Fibroblast of mammary gland (primary cell): ENCODE measurements around the gene PEA15.

ENCODE experiments used
- DNase-seq: peaks from one replicate; pipeline ENCODE4 v3.0.0-alpha.2; 2010; ENCODE audit warnings: low read depth
- H3K4me3 ChIP-seq: 2 replicates; pipeline ENCODE4 v1.5.1; 2011; ENCODE audit warnings: low read depth, mild to moderate bottlenecking, low read length, moderate library complexity; ENCODE audit not compliant: control insufficient read depth
- TF ChIP-seq, protein P1 (sequence below): conservative IDR thresholded peaks from 2 replicates; pipeline ENCODE4 v1.5.1; 2011; ENCODE audit warnings: low read depth, low read length, inconsistent platforms; ENCODE audit not compliant: control insufficient read depth, insufficient read depth

PEA15 gene

DNA sequence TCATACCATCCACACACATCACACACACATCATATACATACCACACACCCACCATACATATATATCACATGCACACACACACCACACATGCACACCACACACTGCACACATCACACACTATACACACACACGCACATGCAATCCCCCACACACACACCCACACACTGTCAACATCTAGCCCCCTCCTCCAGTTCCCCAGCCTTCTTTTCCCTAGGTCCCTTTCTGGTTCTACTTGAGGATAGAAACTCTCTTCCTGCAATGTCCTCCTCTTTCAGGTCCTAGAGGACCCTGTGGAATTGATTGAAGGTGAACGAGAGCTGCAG is 10.5 kb upstream of the PEA15 start:
- DNase-seq = no peak
- H3K4me3 ChIP-seq = no peak overlapping the region
- TF ChIP-seq, protein P1, sequence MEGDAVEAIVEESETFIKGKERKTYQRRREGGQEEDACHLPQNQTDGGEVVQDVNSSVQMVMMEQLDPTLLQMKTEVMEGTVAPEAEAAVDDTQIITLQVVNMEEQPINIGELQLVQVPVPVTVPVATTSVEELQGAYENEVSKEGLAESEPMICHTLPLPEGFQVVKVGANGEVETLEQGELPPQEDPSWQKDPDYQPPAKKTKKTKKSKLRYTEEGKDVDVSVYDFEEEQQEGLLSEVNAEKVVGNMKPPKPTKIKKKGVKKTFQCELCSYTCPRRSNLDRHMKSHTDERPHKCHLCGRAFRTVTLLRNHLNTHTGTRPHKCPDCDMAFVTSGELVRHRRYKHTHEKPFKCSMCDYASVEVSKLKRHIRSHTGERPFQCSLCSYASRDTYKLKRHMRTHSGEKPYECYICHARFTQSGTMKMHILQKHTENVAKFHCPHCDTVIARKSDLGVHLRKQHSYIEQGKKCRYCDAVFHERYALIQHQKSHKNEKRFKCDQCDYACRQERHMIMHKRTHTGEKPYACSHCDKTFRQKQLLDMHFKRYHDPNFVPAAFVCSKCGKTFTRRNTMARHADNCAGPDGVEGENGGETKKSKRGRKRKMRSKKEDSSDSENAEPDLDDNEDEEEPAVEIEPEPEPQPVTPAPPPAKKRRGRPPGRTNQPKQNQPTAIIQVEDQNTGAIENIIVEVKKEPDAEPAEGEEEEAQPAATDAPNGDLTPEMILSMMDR = no peak

DNA sequence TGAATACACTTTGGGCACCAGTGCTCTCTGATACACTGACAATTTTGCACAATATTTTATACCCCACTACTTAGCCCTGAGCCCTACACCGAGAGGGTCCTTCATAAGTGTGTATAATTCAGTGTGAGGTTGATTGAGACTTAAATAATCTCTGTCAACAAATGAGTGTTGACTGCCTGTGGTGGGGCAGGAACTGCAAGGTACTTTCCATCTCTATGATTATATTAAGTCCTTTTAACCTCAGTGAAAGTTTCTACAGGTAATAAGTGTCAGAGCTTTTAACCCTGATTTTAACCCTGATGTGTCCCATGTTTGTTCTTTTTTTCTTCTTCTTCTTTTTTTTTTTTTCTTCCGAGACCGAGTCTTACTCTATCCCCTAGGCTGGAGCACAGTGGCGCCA is 9.0 kb upstream of the PEA15 start:
- no peak overlapping the region for H3K4me3 ChIP-seq
- TF ChIP-seq, protein P1 = no peak
- no peak for DNase-seq

DNA sequence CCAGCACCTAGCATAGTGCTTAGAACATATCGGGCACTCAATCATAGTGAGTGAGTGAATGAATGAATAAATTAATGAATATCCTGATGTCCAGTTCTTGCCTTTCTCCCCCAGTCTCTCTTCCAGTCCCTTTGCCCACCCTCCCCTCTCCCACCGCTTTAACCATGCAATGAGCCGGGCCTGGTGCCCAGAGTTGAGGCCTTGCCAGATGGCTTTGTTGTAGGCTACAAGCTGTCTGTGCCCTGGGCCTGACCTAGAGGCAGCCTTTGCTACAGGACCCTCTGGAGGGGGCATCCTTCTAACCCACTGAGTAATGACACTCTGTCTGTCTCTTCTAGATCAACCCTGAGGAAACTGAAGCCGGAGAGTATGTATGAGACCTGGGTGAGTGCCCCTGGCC is 8.0 kb upstream of the PEA15 start:
- H3K4me3 ChIP-seq = no peak overlapping the region
- TF ChIP-seq, protein P1 = no peak
- no peak for DNase-seq

DNA sequence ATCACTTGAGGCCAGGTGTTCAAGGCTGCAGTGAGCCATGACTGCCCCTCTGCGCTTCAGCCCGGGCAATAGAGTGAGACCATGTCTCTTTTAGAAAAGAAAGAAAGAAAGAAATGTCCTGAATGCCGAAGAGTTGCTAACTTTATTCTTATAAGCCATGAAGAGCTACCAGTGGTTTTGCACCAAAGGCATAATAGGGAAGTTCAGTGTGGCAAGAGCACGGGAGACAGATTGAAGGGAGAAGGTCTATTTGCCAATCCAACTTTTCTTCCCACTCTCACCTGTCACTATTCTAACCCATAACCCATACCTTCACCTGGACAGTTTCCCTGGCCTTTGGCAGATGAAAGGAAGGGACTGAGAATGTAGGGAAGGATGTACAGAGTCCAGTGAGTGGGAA is 4.4 kb upstream of the PEA15 start:
- no peak overlapping the region for H3K4me3 ChIP-seq
- no peak for DNase-seq
- TF ChIP-seq, protein P1 = no peak

DNA sequence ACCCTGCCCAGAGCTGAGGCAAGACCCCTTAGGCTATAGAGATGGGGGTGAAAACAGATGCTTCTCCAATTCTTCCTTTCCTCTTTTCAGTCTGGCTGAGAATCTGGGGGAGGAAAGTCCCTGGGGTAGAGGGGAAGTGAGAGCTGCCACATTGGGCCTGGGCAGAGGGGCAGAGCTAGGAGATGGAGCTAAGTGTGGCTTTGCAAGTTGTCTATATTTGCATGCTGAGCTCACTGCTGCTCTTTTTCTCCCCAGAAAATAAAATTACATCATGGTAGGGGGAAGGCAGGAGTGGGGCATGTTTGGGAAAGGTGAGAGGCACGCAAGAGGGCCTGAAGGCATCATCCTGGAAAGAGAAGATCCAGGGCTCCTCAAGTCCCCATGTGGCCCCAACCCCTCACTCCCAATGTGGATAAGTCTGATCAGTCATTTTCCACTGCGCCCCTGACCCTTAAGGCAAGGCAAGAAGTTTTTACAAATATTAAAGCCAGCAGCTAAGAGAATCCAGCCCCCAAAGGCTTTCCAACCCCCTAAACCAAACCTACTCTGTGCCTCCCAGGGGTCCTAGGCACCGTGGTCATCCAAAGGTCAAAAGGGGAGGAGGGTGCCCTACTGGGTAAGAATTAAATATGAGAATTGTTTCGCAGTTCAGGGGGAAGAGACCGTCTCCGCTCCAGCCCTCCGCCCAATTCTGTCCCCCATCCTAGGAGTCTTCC is 500 bp upstream of the PEA15 start:
- TF ChIP-seq, protein P1 = no peak
- no peak for DNase-seq
- H3K4me3 ChIP-seq = peak overlapping the region; percentile 44

DNA sequence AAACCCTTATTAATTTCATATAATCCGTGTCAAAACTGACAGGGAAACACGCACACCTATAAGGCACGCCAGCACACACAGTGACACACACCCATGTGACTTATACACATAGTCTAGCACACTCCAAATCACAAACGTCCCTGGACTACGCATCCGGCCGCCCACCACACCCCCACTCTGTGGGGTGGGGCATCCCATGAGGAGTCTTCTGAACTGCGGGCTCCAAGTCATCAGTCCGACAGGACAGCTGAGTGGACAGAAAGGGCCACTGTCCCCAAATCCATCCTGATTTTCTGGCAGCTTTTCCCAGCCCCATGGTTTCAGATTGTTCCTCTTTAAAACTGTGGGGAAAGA is 829 bp downstream of the PEA15 start:
- peak overlapping the region; percentile 87 for H3K4me3 ChIP-seq
- TF ChIP-seq, protein P1 = no peak
- peak; percentile 66 for DNase-seq

DNA sequence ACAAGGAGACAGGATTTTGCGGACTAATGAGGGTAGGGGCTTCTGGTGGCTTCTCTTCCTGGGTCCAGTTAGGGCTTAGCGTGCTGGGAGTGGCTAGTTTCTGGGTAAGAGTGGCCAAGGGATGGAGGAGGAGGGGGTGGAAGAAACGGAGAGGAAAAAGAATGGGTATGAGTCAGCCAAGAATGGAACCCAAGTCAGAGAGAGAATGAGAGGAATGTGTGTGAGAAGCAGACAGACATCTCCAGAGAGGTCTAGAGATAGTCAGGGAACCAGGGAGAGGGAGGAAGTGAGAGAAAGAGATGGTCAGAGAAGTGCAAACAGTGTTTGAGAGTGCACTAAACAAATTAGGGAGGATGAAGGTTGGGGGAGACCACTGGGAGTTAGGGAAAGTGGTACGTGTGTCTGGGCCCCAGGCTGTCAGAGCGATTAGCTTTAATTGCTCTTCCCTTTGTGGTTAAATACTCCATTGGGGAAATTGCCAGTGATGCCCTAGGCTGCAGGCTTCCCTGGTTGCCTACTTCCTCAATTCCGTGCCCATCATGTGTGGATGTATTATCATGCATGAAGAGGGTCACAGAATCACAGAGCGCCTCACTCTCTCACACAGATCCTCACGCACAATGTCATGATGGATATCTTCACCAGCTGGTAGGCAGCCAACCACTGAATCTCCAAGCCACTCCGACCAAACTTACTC is 1.4 kb downstream of the PEA15 start:
- peak; percentile 82 for DNase-seq
- H3K4me3 ChIP-seq = peak overlapping the region; percentile 87
- TF ChIP-seq, protein P1 = no peak
